Stimulated activated naive CD8-positive, alpha-beta T cell treated with anti-CD3 and anti-CD28 coated beads, Interleukin-15, Interleukin-2, amounts not matched to agents 100 ng/mL and 50 ng/mL, for 24 hours (primary cell): Measurements from ENCODE around the gene KCNH1.

ENCODE experiments used
- H3K27ac Mint-ChIP-seq: one replicate; pipeline ENCODE4 v1.8.0; 2021; ENCODE audit warnings: mild to moderate bottlenecking, mixed read lengths
- H3K27me3 Mint-ChIP-seq: one replicate; pipeline ENCODE4 v1.8.0; 2021; ENCODE audit warnings: mixed read lengths
- H3K36me3 Mint-ChIP-seq: one replicate; pipeline ENCODE4 v1.8.0; 2021; ENCODE audit warnings: low read depth, mixed read lengths
- H3K4me1 Mint-ChIP-seq: one replicate; pipeline ENCODE4 v1.8.0; 2021; ENCODE audit warnings: low read depth, mixed read lengths
- H3K4me3 Mint-ChIP-seq: one replicate; pipeline ENCODE4 v1.8.0; 2021; ENCODE audit warnings: mild to moderate bottlenecking, mixed read lengths
- H3K9me3 Mint-ChIP-seq: one replicate; pipeline ENCODE4 v1.8.0; 2021; ENCODE audit warnings: mixed read lengths

The KCNH1 gene

DNA sequence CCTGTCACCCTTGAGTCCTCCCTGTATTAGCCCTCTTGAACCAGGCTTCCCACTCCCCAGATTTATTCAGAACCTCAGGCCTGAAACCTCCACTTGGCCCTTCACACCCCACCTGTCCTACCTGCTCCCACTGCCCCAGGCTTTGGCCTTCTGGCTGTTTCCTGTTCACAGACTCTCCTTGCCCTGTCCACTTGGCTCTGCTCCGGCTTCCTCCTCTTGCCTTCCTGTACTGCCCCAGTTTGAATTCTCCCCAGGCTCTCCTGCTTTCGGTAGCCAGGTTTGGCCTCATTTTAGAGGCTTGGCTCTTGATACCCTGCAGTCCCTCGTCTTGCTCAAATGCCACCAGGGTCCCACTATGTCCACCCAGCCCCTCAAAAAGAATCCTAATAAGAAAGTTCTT, 385.2 kb downstream of the KCNH1 start:
- Mint-ChIP-seq H3K27ac (no peak overlapping the region), H3K4me1 (no peaks in the 10 kb centered on the region), H3K36me3 (no peaks in the 10 kb centered on the region), H3K9me3 (no peaks in the 10 kb centered on the region), H3K27me3 (peaks cover 3% of the 10 kb centered on the region), H3K4me3 (no peak overlapping the region)

DNA sequence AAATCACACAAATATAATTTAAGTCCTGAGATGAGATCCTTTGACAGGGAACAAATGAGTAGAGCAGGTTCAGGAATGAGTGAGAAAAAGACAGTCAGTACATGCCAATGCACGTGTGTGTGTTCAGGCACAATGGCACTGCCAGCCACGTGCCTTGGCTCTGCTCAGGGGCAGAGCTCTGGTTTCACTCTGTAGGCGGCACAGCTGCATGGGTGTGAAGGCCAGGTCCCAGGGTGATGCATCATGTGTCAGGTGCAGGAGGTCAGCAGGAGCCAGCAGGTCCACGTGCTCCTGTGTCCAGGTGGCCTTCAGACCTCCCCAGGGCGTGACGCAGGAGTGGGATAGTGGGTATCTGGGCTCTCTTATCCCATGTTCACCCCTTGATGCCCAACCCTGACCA, 386.1 kb downstream of the KCNH1 start:
- Mint-ChIP-seq H3K9me3 (no peaks in the 10 kb centered on the region), H3K27ac (no peak overlapping the region), H3K36me3 (no peaks in the 10 kb centered on the region), H3K27me3 (peaks cover 3% of the 10 kb centered on the region), H3K4me1 (no peaks in the 10 kb centered on the region), H3K4me3 (no peak overlapping the region)

- H3K36me3 Mint-ChIP-seq, result no peaks in the 10 kb centered on the region
- H3K4me3 Mint-ChIP-seq, result no peak overlapping the region
- H3K27me3 Mint-ChIP-seq, result peaks cover 3% of the 10 kb centered on the region
- no peaks in the 10 kb centered on the region for H3K9me3 Mint-ChIP-seq
- H3K4me1 Mint-ChIP-seq, result no peaks in the 10 kb centered on the region
- no peak overlapping the region for H3K27ac Mint-ChIP-seq
These were observed 386.8 kb downstream of the KCNH1 start for GRCh38 chr1:210747112-210747511.

DNA sequence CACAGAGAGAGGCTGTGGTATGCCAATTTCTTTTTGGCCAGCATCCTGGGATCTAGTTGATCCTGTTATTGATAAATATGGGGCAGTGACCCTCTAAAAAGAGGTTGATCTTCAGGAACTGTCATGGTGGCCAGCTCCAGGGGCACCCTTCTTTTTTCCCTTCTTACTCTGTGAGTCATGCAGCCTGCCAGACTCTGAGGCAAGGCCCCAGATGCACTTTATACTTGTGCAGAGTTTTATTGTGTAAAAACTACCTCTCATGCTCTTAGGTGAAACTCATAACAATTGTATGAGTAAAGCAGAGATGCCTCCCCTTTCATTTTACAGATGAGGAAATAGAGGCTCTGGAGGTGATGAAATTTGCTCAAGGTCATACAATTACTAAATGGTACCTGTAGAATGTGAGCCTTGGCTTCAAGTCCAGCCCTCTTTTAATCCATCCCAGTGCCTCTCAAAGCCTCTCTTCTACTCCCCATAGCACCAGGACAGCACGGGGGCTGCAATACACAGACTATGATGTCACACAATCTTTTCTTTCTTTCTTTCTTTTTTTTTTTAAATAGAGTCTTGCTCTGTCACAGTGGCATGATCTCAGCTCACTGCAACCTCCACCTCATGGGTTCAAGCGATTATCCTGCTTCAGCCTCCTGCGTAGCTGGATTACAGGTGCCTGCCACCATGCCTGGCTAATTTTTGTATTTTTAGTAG, 387.8 kb downstream of the KCNH1 start:
- no peaks in the 10 kb centered on the region for H3K36me3 Mint-ChIP-seq
- H3K9me3 Mint-ChIP-seq, result no peaks in the 10 kb centered on the region
- no peaks in the 10 kb centered on the region for H3K4me1 Mint-ChIP-seq
- H3K27me3 Mint-ChIP-seq, result peaks cover 3% of the 10 kb centered on the region
- H3K4me3 Mint-ChIP-seq, result no peak overlapping the region
- H3K27ac Mint-ChIP-seq, result no peak overlapping the region

DNA sequence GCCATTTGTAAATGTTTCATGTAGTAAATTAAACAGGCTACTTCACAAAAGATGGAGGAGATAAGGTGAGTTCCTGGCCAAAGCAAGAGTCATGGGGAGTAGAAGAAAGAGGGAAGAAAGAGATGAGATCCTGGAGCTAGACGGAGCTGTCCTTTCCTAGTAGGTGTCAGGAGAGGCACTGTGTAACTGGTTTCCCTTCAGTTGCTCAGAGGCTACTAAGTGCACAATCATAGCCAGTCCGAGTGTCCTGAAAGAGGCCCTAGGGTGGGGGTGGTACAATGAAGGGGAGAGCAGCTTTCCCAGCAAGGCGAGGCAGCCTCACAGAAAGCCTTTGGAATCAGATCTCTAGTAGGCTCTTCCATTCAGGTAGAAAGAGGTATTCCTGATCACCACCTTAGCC, 390.9 kb downstream of the KCNH1 start:
- Mint-ChIP-seq H3K4me1 (no peaks in the 10 kb centered on the region), H3K27me3 (no peaks in the 10 kb centered on the region), H3K4me3 (no peak overlapping the region), H3K27ac (no peak overlapping the region), H3K9me3 (no peaks in the 10 kb centered on the region), H3K36me3 (no peaks in the 10 kb centered on the region)

DNA sequence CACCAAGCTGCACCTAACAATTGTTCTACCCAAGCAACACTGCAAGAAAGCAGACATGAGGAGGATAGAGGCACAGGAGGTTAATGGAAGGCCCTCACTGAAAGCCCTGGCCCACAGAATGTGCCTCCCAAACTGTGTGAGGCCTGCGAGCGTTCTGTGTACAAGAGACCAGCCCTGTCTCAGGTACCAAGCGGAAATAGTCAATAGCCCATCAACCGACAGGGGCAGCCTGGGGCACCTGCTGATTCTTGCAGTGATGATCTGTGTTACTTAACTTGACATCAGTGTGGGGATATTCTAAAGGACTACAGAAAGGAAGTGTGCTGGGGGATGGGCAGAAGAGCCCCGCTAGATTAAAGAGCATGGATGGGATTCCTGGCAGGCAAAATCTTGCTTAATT, 392.4 kb downstream of the KCNH1 start:
- no peaks in the 10 kb centered on the region for H3K9me3 Mint-ChIP-seq
- no peaks in the 10 kb centered on the region for H3K36me3 Mint-ChIP-seq
- H3K27ac Mint-ChIP-seq, result no peak overlapping the region
- H3K4me3 Mint-ChIP-seq, result no peak overlapping the region
- H3K27me3 Mint-ChIP-seq, result no peaks in the 10 kb centered on the region
- no peaks in the 10 kb centered on the region for H3K4me1 Mint-ChIP-seq

DNA sequence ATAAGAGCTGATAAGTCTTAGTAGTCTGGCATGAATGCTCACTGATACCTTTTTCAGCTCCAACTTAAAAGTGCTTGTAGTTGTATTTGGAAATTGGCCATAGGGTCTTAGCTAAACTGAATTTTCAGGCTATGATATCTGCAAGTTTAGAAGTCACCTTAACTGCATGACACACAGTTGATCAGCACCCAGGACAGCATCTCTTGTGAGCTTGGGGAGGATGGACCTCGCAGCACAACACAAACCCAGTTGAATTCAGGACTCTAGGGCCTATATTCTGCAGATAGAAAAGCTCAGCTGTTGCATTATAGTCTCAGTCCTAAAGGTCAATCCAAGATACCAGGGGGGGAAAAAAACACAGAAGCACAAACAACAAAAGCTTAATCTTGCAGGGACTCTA, 394.3 kb downstream of the KCNH1 start:
- H3K27me3 Mint-ChIP-seq, result no peaks in the 10 kb centered on the region
- H3K4me3 Mint-ChIP-seq, result no peak overlapping the region
- H3K9me3 Mint-ChIP-seq, result no peaks in the 10 kb centered on the region
- no peaks in the 10 kb centered on the region for H3K36me3 Mint-ChIP-seq
- H3K27ac Mint-ChIP-seq, result no peak overlapping the region
- H3K4me1 Mint-ChIP-seq, result no peaks in the 10 kb centered on the region

DNA sequence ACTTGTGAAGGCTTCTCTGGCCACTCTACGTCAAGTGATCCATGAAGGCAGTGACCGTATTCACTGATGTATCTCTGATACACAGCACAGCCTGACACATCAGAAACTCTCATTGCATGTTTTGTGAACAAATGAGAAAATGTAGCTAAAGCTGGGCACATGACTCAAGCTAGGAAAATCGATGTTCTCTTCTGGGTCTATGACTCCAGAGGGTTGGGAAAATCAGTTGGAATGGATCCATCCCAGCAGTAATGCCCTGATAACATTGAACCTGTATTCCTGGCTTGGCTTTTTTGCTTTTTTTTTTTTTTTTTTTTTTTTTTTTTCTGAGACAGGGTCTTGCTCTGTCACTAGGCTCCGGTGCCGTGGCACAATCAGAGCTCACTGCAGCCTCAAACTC, 395.7 kb downstream of the KCNH1 start:
- Mint-ChIP-seq H3K27me3 (no peaks in the 10 kb centered on the region), H3K9me3 (no peaks in the 10 kb centered on the region), H3K36me3 (no peaks in the 10 kb centered on the region), H3K27ac (no peak overlapping the region), H3K4me1 (no peaks in the 10 kb centered on the region), H3K4me3 (no peak overlapping the region)

DNA sequence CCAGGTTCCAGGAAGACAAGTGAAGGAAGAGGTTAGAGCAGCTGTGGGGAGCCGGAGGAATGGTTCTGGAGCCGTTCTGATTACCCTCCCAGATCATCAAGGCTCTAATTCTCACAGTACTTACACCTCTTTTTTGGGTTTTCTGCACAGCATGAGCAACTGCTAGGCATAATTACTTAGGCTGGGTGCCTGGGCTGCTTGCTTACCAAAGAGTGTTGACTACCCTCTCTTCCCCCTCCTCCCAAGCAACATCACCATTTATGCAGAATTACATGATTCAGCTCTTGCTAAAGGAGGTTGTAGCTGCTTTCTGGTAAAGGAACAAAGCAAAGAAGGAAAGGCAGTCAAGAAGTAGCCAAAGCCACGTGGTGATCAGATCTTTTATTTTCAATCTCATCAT, 397.2 kb downstream of the KCNH1 start:
- Mint-ChIP-seq H3K27me3 (no peaks in the 10 kb centered on the region), H3K36me3 (no peaks in the 10 kb centered on the region), H3K9me3 (no peaks in the 10 kb centered on the region), H3K4me1 (no peaks in the 10 kb centered on the region), H3K27ac (no peak overlapping the region), H3K4me3 (no peak overlapping the region)

- H3K4me1 Mint-ChIP-seq, result no peaks in the 10 kb centered on the region
- H3K36me3 Mint-ChIP-seq, result no peaks in the 10 kb centered on the region
- H3K27me3 Mint-ChIP-seq, result peaks cover 3% of the 10 kb centered on the region
- no peak overlapping the region for H3K4me3 Mint-ChIP-seq
- no peaks in the 10 kb centered on the region for H3K9me3 Mint-ChIP-seq
- no peak overlapping the region for H3K27ac Mint-ChIP-seq
These were observed 402.4 kb downstream of the KCNH1 start for GRCh38 chr1:210731597-210731996.

DNA sequence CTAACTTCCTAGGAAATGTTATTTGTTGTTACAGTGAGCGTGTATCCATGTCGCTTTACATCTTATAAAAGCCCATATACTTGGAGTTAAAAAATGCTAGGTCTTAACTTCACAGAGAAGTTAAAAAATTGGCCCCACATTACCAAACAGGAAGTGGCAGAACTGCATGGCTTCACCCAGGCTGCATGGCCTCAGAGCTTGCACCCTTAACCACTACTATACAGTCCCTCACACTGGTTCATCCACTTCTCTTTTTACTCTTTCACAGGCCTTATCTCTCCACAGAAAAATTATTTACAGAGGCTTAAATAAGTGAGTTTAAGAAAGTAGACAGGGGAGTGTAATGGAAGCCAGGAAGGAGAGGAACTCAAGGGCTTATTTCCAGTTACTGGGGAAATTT, 402.8 kb downstream of the KCNH1 start:
- H3K9me3 Mint-ChIP-seq, result no peaks in the 10 kb centered on the region
- H3K27me3 Mint-ChIP-seq, result peaks cover 3% of the 10 kb centered on the region
- H3K27ac Mint-ChIP-seq, result no peak overlapping the region
- no peaks in the 10 kb centered on the region for H3K4me1 Mint-ChIP-seq
- no peak overlapping the region for H3K4me3 Mint-ChIP-seq
- no peaks in the 10 kb centered on the region for H3K36me3 Mint-ChIP-seq

GRCh38 chr1:210730023-210730422, 403.9 kb downstream of the KCNH1 start:
- H3K27ac Mint-ChIP-seq, result no peak overlapping the region
- H3K9me3 Mint-ChIP-seq, result no peaks in the 10 kb centered on the region
- H3K4me1 Mint-ChIP-seq, result no peaks in the 10 kb centered on the region
- H3K27me3 Mint-ChIP-seq, result peaks cover 3% of the 10 kb centered on the region
- no peaks in the 10 kb centered on the region for H3K36me3 Mint-ChIP-seq
- no peak overlapping the region for H3K4me3 Mint-ChIP-seq

GRCh38 chr1:210728437-210729149, 405.4 kb downstream of the KCNH1 start:
- Mint-ChIP-seq H3K27ac (no peak overlapping the region), H3K4me1 (no peaks in the 10 kb centered on the region), H3K36me3 (no peaks in the 10 kb centered on the region), H3K27me3 (peaks cover 3% of the 10 kb centered on the region), H3K4me3 (no peak overlapping the region), H3K9me3 (no peaks in the 10 kb centered on the region)

- Mint-ChIP-seq H3K4me1 (no peaks in the 10 kb centered on the region), H3K36me3 (no peaks in the 10 kb centered on the region), H3K9me3 (no peaks in the 10 kb centered on the region), H3K27ac (no peak overlapping the region), H3K27me3 (peaks cover 3% of the 10 kb centered on the region), H3K4me3 (no peak overlapping the region)
These were observed 406.2 kb downstream of the KCNH1 start for GRCh38 chr1:210727709-210728108.

GRCh38 chr1:210726621-210727020, 407.3 kb downstream of the KCNH1 start:
- H3K9me3 Mint-ChIP-seq, result no peaks in the 10 kb centered on the region
- H3K4me3 Mint-ChIP-seq, result no peak overlapping the region
- H3K4me1 Mint-ChIP-seq, result no peaks in the 10 kb centered on the region
- no peaks in the 10 kb centered on the region for H3K36me3 Mint-ChIP-seq
- H3K27me3 Mint-ChIP-seq, result peaks cover 3% of the 10 kb centered on the region
- no peak overlapping the region for H3K27ac Mint-ChIP-seq

- no peaks in the 10 kb centered on the region for H3K4me1 Mint-ChIP-seq
- no peaks in the 10 kb centered on the region for H3K36me3 Mint-ChIP-seq
- peaks cover 3% of the 10 kb centered on the region for H3K27me3 Mint-ChIP-seq
- no peak overlapping the region for H3K4me3 Mint-ChIP-seq
- no peak overlapping the region for H3K27ac Mint-ChIP-seq
- H3K9me3 Mint-ChIP-seq, result no peaks in the 10 kb centered on the region
These were observed 409.2 kb downstream of the KCNH1 start for GRCh38 chr1:210724768-210725167.
